MM.1S (cell line): Measurements from ENCODE around the gene CFAP61.

ENCODE experiments used
- DNase-seq: peaks from one replicate; pipeline ENCODE4 v3.0.0-alpha.2; 2015
- H2AFZ ChIP-seq: fragments of 300-600 bp; sonication (generic); 2 replicates; pipeline ENCODE4 v1.6.0; 2016; ENCODE audit warnings: antibody characterized with exemption, low read length
- H3F3A ChIP-seq: fragments of 300-600 bp; sonication (generic); 2 replicates; pipeline ENCODE4 v1.6.1; 2016; ENCODE audit warnings: mild to moderate bottlenecking, antibody characterized with exemption, low read length, moderate library complexity, mixed read lengths; ENCODE audit not compliant: insufficient read depth
- H3K27ac ChIP-seq: fragments of 300-600 bp; sonication (generic); 2 replicates; pipeline ENCODE4 v1.5.1; 2016; ENCODE audit warnings: mild to moderate bottlenecking, low read length
- H3K27me3 ChIP-seq: fragments of 300-600 bp; sonication (generic); replicated peaks from 2 replicates; pipeline ENCODE4 v1.6.0; 2016; ENCODE audit warnings: low read length; ENCODE audit not compliant: insufficient read depth
- H3K36me3 ChIP-seq: fragments of 300-600 bp; sonication (generic); replicated peaks from 2 replicates; pipeline ENCODE4 v1.6.1; 2016; ENCODE audit warnings: mild to moderate bottlenecking, low read length, mixed read lengths; ENCODE audit not compliant: insufficient read depth
- H3K4me1 ChIP-seq: fragments of 300-600 bp; sonication (generic); 2 replicates; pipeline ENCODE4 v1.6.1; 2016; ENCODE audit warnings: low read length, mixed read lengths
- H3K4me2 ChIP-seq: fragments of 300-600 bp; sonication (generic); 2 replicates; pipeline ENCODE4 v1.6.0; 2016; ENCODE audit warnings: low read depth, low read length
- H3K4me3 ChIP-seq: fragments of 300-600 bp; sonication (generic); 2 replicates; pipeline ENCODE4 v1.5.1; 2016; ENCODE audit warnings: low read length, mixed read lengths
- H3K79me2 ChIP-seq: fragments of 300-600 bp; sonication (generic); 2 replicates; pipeline ENCODE4 v1.6.1; 2016; ENCODE audit warnings: mixed run types, low read length, mixed read lengths
- H3K9ac ChIP-seq: fragments of 300-600 bp; sonication (generic); 2 replicates; pipeline ENCODE4 v1.6.1; 2016; ENCODE audit warnings: low read length, mixed read lengths
- H3K9me2 ChIP-seq: fragments of 300-600 bp; sonication (generic); replicated peaks from 2 replicates; pipeline ENCODE4 v1.6.1; 2016; ENCODE audit warnings: mild to moderate bottlenecking, low read length, mixed read lengths; ENCODE audit not compliant: insufficient read depth
- H3K9me3 ChIP-seq: fragments of 300-600 bp; sonication (generic); replicated peaks from 2 replicates; pipeline ENCODE4 v1.6.1; 2016; ENCODE audit warnings: mild to moderate bottlenecking, low read length, mixed read lengths; ENCODE audit not compliant: insufficient read depth
- H4K20me1 ChIP-seq: fragments of 300-600 bp; sonication (generic); 2 replicates; pipeline ENCODE4 v1.6.1; 2016; ENCODE audit warnings: mild to moderate bottlenecking, low read length, moderate library complexity, mixed read lengths; ENCODE audit not compliant: insufficient read depth
- EZH2 ChIP-seq: fragments of 300-600 bp; sonication (generic); optimal IDR thresholded peaks from 2 replicates; pipeline ENCODE3; 2017; ENCODE audit warnings: low read depth, mild to moderate bottlenecking, antibody characterized with exemption, low read length, mixed read lengths
- EZH2phosphoT487 ChIP-seq: fragments of 300-600 bp; sonication (generic); IDR thresholded peaks from 2 replicates; pipeline ENCODE4 v1.6.1; 2018; ENCODE audit warnings: antibody characterized with exemption, low read length
- TF ChIP-seq, protein P1 (sequence below): fragments of 300-600 bp; sonication (generic); IDR thresholded peaks from 2 replicates; pipeline ENCODE4 v1.5.1; 2016; ENCODE audit warnings: antibody characterized with exemption, low read length, mixed read lengths

Gene CFAP61

GRCh38 chr20:20038586-20038985 lies 13.7 kb upstream of the CFAP61 start:
- no peaks in the 10 kb centered on the region for H3K27me3 ChIP-seq
- H3K27ac ChIP-seq, result no peak overlapping the region
- H3K4me3 ChIP-seq, result no peak overlapping the region
- no peak overlapping the region for H3K4me2 ChIP-seq
- no peak for DNase-seq
- TF ChIP-seq EZH2 (no peak), EZH2phosphoT487 (no peak)
- TF ChIP-seq, protein P1, sequence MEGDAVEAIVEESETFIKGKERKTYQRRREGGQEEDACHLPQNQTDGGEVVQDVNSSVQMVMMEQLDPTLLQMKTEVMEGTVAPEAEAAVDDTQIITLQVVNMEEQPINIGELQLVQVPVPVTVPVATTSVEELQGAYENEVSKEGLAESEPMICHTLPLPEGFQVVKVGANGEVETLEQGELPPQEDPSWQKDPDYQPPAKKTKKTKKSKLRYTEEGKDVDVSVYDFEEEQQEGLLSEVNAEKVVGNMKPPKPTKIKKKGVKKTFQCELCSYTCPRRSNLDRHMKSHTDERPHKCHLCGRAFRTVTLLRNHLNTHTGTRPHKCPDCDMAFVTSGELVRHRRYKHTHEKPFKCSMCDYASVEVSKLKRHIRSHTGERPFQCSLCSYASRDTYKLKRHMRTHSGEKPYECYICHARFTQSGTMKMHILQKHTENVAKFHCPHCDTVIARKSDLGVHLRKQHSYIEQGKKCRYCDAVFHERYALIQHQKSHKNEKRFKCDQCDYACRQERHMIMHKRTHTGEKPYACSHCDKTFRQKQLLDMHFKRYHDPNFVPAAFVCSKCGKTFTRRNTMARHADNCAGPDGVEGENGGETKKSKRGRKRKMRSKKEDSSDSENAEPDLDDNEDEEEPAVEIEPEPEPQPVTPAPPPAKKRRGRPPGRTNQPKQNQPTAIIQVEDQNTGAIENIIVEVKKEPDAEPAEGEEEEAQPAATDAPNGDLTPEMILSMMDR, result no peak
- peaks cover 21% of the 10 kb centered on the region for H3K36me3 ChIP-seq
- no peak overlapping the region for H3K9ac ChIP-seq
- no peaks in the 10 kb centered on the region for H3K79me2 ChIP-seq
- no peaks in the 10 kb centered on the region for H3K9me3 ChIP-seq
- no peaks in the 10 kb centered on the region for H3K4me1 ChIP-seq
- no peaks in the 10 kb centered on the region for H4K20me1 ChIP-seq
- no peak overlapping the region for H2AFZ ChIP-seq
- no peaks in the 10 kb centered on the region for H3F3A ChIP-seq
- no peaks in the 10 kb centered on the region for H3K9me2 ChIP-seq

- H4K20me1 ChIP-seq, result no peaks in the 10 kb centered on the region
- no peaks in the 10 kb centered on the region for H3K9me2 ChIP-seq
- no peak overlapping the region for H3K4me3 ChIP-seq
- no peak overlapping the region for H2AFZ ChIP-seq
- H3K9ac ChIP-seq, result no peak overlapping the region
- peaks cover 23% of the 10 kb centered on the region for H3K36me3 ChIP-seq
- H3K27me3 ChIP-seq, result no peaks in the 10 kb centered on the region
- no peaks in the 10 kb centered on the region for H3K79me2 ChIP-seq
- H3K4me2 ChIP-seq, result no peak overlapping the region
- DNase-seq, result no peak
- TF ChIP-seq, protein P1, result no peak
- no peak for TF ChIP-seq EZH2phosphoT487
- no peak for TF ChIP-seq EZH2
- no peak overlapping the region for H3K27ac ChIP-seq
- no peaks in the 10 kb centered on the region for H3F3A ChIP-seq
- no peaks in the 10 kb centered on the region for H3K9me3 ChIP-seq
- no peaks in the 10 kb centered on the region for H3K4me1 ChIP-seq
Observed at GRCh38 chr20:20039752-20040387, 12.5 kb upstream of the CFAP61 start.

DNA sequence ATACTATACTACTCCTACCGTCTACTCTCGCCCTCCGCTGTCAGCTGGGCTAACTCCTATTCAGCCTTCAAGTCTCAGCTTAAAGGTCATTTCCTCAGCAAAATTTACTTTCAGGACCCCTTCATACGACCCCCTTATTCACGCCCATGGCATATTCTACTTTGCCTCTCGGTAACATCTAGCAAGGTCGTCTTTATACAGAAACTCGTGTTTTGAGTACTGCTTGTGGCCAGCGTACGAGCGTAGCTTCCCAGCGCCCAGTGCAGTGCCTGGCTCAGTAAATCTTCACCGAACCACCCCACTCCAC lies 612 bp upstream of the CFAP61 start:
- Histone ChIP-seq H3K4me1 (peaks cover 17% of the 10 kb centered on the region; the same call in 1 of the 2 replicates), H3K27me3 (no peaks in the 10 kb centered on the region), H2AFZ (peak overlapping the region; percentile 78), H3K36me3 (peaks cover 20% of the 10 kb centered on the region; the same call in 1 of the 2 replicates), H3F3A (0 out of 2 replicates have a peak, but pooled peaks cover 4% of the 10 kb centered on the region), H3K4me3 (peak overlapping the region; percentile 93), H3K9me2 (no peaks in the 10 kb centered on the region), H3K27ac (peak overlapping the region; percentile 92), H4K20me1 (no peaks in the 10 kb centered on the region), H3K9ac (peak overlapping the region; percentile 93), H3K79me2 (peaks cover 30% of the 10 kb centered on the region), H3K9me3 (no peaks in the 10 kb centered on the region), H3K4me2 (peak overlapping the region; percentile 80)
- no peak for DNase-seq
- no peak for TF ChIP-seq EZH2
- no peak for TF ChIP-seq EZH2phosphoT487
- TF ChIP-seq, protein P1, result no peak
